Smooth muscle cell (in vitro differentiated cells): Measurements from ENCODE around the gene B3GNT5. TPM values are rescaled to one million over a fixed set of nuclear protein-coding genes. Genes with fewer than 3 reads are reported as not detected.

Source experiments
- DNase-seq: peaks from one replicate; lab custom pipeline; 2025; ENCODE audit not compliant: unreplicated experiment; lab: John Stamatoyannopoulos, UW
- H2AFZ ChIP-seq: fragments of 200-600 bp; sonication (generic); 2 replicates; pipeline ENCODE4 v1.6.0; 2016; ENCODE audit warnings: antibody characterized with exemption, low read depth, mild to moderate bottlenecking
- H3F3A ChIP-seq: fragments of 200-600 bp; sonication (generic); 2 replicates; pipeline ENCODE4 v1.6.0; 2017; ENCODE audit warnings: antibody characterized with exemption, low read depth
- H3K27ac ChIP-seq: fragments of 200-600 bp; sonication (generic); 2 replicates; pipeline ENCODE4 v1.5.1; 2016; ENCODE audit warnings: low read depth, mild to moderate bottlenecking
- H3K27me3 ChIP-seq: fragments of 200-600 bp; sonication (generic); 2 replicates; pipeline ENCODE4 v1.6.1; 2016; ENCODE audit warnings: low read depth, mild to moderate bottlenecking
- H3K36me3 ChIP-seq: fragments of 200-600 bp; sonication (generic); 2 replicates; pipeline ENCODE4 v1.5.1; 2016; ENCODE audit warnings: low read depth
- H3K4me1 ChIP-seq: fragments of 200-600 bp; sonication (generic); 2 replicates; pipeline ENCODE4 v1.5.1; 2016; ENCODE audit warnings: low read depth
- H3K4me2 ChIP-seq: fragments of 200-600 bp; sonication (generic); 2 replicates; pipeline ENCODE4 v1.6.0; 2016; ENCODE audit warnings: mild to moderate bottlenecking
- H3K4me3 ChIP-seq: fragments of 200-600 bp; sonication (generic); 2 replicates; pipeline ENCODE4 v1.5.1; 2016; ENCODE audit warnings: mild to moderate bottlenecking
- H3K79me2 ChIP-seq: fragments of 200-600 bp; sonication (generic); 2 replicates; pipeline ENCODE4 v1.6.0; 2016; ENCODE audit warnings: low read depth, mild to moderate bottlenecking
- H3K9ac ChIP-seq: fragments of 200-600 bp; sonication (generic); 2 replicates; pipeline ENCODE4 v1.6.0; 2016; ENCODE audit warnings: low read depth
- H3K9me3 ChIP-seq: fragments of 200-600 bp; sonication (generic); replicated peaks from 2 replicates; pipeline ENCODE4 v1.5.1; 2016; ENCODE audit warnings: low read depth
- H4K20me1 ChIP-seq: fragments of 200-600 bp; sonication (generic); 2 replicates; pipeline ENCODE4 v1.6.0; 2016; ENCODE audit warnings: low read depth
- WGBS: methylation state at CpG from one replicate; pipeline ENCODE4 v1.1.7; 2016; ENCODE audit warnings: low lambda C conversion rate; 5-methylcytosine and 5-hydroxymethylcytosine counted together
- polyA plus RNA-seq: library from polyadenylated mRNA; unstranded; fragments of >200 nt; fragmentation: Nextera tagmentation; extraction: Ambion mirVana; gene quantifications from 2 replicates; pipeline ENCODE4 v1.2.1, GENCODE V29; 2016
- total RNA-seq: library from RNA; depleted of rRNA; stranded (reverse); fragments of >200 nt; gene quantifications from 2 replicates; pipeline ENCODE4 v1.2.3, GENCODE V29; 2014
- TF ChIP-seq, protein P1 (sequence below): fragments of 200-600 bp; sonication (generic); IDR thresholded peaks from 2 replicates; pipeline ENCODE4 v1.5.1; 2017; ENCODE audit warnings: borderline replicate concordance, mild to moderate bottlenecking, antibody characterized with exemption; ENCODE audit not compliant: insufficient read depth, poor library complexity, severe bottlenecking

Gene B3GNT5
- total and polyA plus RNA-seq, 2 experiments from 2014 or later: 7.2 to 11.5 TPM

DNA sequence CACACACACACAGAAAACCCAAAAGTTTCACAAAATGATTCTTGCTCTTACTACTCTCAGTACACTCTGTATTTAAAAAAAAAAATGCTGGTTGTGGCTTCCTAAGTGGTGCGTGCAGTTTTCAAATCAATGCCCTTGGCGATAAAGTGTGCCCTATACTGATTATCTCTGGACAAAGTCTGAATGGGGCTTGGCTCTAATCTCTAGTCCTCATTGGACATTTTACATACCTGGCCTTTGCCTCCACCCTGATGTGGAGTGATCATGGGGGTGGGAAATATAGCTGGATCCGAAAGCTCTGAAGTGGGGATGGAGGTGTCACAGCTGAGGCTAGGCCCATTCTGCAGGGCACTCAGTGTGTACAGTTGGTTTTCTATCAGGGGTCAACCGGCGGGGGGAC lies 14.1 kb downstream of the B3GNT5 start:
- Histone ChIP-seq H4K20me1 (peaks cover 16% of the 10 kb centered on the region), H2AFZ (no peak overlapping the region), H3K79me2 (peaks cover 18% of the 10 kb centered on the region)

DNA sequence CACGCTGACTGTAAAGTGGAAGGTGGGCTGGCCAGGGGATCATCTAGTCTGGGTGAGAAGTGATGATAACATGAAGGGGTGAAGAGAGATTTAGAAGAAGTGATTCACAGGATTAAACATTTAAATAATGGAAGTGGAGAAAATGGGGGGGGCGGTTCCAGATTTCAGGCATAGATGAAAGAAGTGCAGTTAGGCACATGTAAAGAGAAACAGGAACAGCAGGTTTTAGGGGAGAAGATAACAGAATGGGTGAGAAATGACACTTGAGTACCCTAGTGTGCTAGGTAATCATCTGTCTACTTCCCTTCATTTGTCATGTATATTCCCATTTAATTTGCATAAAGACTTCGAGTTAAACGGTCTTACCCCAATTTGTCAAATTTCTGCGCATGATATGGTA lies 15.3 kb downstream of the B3GNT5 start:
- no peak overlapping the region for H3K27ac ChIP-seq
- no peaks in the 10 kb centered on the region for H3K9me3 ChIP-seq
- H3F3A ChIP-seq: peaks cover 9% of the 10 kb centered on the region
- TF ChIP-seq, protein P1, sequence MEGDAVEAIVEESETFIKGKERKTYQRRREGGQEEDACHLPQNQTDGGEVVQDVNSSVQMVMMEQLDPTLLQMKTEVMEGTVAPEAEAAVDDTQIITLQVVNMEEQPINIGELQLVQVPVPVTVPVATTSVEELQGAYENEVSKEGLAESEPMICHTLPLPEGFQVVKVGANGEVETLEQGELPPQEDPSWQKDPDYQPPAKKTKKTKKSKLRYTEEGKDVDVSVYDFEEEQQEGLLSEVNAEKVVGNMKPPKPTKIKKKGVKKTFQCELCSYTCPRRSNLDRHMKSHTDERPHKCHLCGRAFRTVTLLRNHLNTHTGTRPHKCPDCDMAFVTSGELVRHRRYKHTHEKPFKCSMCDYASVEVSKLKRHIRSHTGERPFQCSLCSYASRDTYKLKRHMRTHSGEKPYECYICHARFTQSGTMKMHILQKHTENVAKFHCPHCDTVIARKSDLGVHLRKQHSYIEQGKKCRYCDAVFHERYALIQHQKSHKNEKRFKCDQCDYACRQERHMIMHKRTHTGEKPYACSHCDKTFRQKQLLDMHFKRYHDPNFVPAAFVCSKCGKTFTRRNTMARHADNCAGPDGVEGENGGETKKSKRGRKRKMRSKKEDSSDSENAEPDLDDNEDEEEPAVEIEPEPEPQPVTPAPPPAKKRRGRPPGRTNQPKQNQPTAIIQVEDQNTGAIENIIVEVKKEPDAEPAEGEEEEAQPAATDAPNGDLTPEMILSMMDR: no peak
- no peaks in the 10 kb centered on the region for H3K27me3 ChIP-seq
- no peak overlapping the region for H3K4me2 ChIP-seq
- WGBS: 58% methylated on average over 5 of the region's 5 CpGs
- DNase-seq: no peak
- H3K79me2 ChIP-seq: peaks cover 11% of the 10 kb centered on the region
- peaks cover 13% of the 10 kb centered on the region for H4K20me1 ChIP-seq
- H3K4me1 ChIP-seq: peaks cover 32% of the 10 kb centered on the region
- H2AFZ ChIP-seq: no peak overlapping the region
- H3K36me3 ChIP-seq: peaks cover 6% of the 10 kb centered on the region
- no peak overlapping the region for H3K4me3 ChIP-seq
- H3K9ac ChIP-seq: no peak overlapping the region

More for the DNA sequence above, 14.1 kb downstream of the B3GNT5 start:
- peaks cover 38% of the 10 kb centered on the region for H3K4me1 ChIP-seq
- no peaks in the 10 kb centered on the region for H3K27me3 ChIP-seq
- H3K9ac ChIP-seq: no peak overlapping the region
- TF ChIP-seq, protein P1: no peak
- H3K27ac ChIP-seq: no peak overlapping the region
- H3K4me2 ChIP-seq: no peak overlapping the region
- no peak for DNase-seq
- WGBS: 96% methylated on average over 5 of the region's 5 CpGs
- peaks cover 9% of the 10 kb centered on the region for H3F3A ChIP-seq
- no peak overlapping the region for H3K4me3 ChIP-seq
- H3K9me3 ChIP-seq: no peaks in the 10 kb centered on the region
- H3K36me3 ChIP-seq: peaks cover 6% of the 10 kb centered on the region

DNA sequence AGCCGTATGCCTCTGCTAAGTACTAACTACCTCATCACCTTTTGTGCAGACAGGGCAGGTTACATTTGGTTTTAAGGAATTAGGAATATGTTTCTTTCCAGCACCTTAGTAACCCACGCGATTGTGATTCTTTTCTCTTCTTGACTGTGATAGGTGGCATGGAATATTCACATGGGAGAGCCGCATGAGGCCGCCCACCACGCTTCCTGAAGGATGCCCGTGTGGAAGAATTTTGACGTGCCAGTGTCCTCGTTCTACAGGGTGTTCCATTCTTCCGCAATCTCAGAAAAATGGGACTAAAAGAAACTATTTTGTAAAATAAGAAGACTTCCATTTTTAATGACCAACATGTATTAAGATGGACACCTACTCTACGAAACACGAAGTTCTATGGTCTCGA lies 16.3 kb downstream of the B3GNT5 start:
- peaks cover 13% of the 10 kb centered on the region for H4K20me1 ChIP-seq
- no peaks in the 10 kb centered on the region for H3K27me3 ChIP-seq
- H3K9ac ChIP-seq: no peak overlapping the region
- H3K27ac ChIP-seq: no peak overlapping the region
- peaks cover 22% of the 10 kb centered on the region for H3K4me1 ChIP-seq
- WGBS: 92% methylated on average over 13 of the region's 13 CpGs
- H2AFZ ChIP-seq: no peak overlapping the region
- H3F3A ChIP-seq: peaks cover 3% of the 10 kb centered on the region
- no peaks in the 10 kb centered on the region for H3K9me3 ChIP-seq
- peaks cover 6% of the 10 kb centered on the region for H3K36me3 ChIP-seq
- no peak for DNase-seq
- TF ChIP-seq, protein P1: no peak
- peaks cover 11% of the 10 kb centered on the region for H3K79me2 ChIP-seq
- no peak overlapping the region for H3K4me2 ChIP-seq
- H3K4me3 ChIP-seq: no peak overlapping the region

GRCh38 chr3:183270344-183270743 lies 17.3 kb downstream of the B3GNT5 start:
- TF ChIP-seq, protein P1: no peak

More at GRCh38 chr3:183270344-183270743, 17.3 kb downstream of the B3GNT5 start:
- Histone ChIP-seq H3K27ac (no peak overlapping the region), H3K4me1 (peaks cover 12% of the 10 kb centered on the region), H3K9me3 (no peaks in the 10 kb centered on the region), H3K79me2 (peaks cover 11% of the 10 kb centered on the region), H3F3A (no peaks in the 10 kb centered on the region), H2AFZ (no peak overlapping the region), H3K9ac (no peak overlapping the region), H3K4me3 (no peak overlapping the region), H3K4me2 (no peak overlapping the region), H3K27me3 (no peaks in the 10 kb centered on the region), H4K20me1 (peaks cover 13% of the 10 kb centered on the region), H3K36me3 (peaks cover 6% of the 10 kb centered on the region)
- no peak for DNase-seq
- WGBS: 76% methylated on average over 7 of the region's 7 CpGs
